Loucy (cell line): ENCODE measurements around the gene KRTAP1-5.

Experiments used
- H2AFZ ChIP-seq: fragments of 200-600 bp; sonication (generic); 2 replicates; pipeline ENCODE4 v1.6.0; 2016; ENCODE audit warnings: antibody characterized with exemption, mild to moderate bottlenecking, low read length, moderate library complexity
- H3F3A ChIP-seq: fragments of 200-600 bp; 2 replicates; pipeline ENCODE4 v1.6.0; 2016; ENCODE audit warnings: antibody characterized with exemption, low read depth, mild to moderate bottlenecking
- H3K27me3 ChIP-seq: fragments of 200-600 bp; sonication (generic); 2 replicates; pipeline ENCODE4 v1.6.1; 2014; ENCODE audit warnings: low read length, mild to moderate bottlenecking; ENCODE audit not compliant: insufficient read depth, poor library complexity, severe bottlenecking
- H3K36me3 ChIP-seq: fragments of 200-600 bp; sonication (generic); 2 replicates; pipeline ENCODE4 v1.6.1; 2016; ENCODE audit warnings: low read length; ENCODE audit not compliant: insufficient read depth
- H3K4me1 ChIP-seq: fragments of 200-600 bp; sonication (generic); 2 replicates; pipeline ENCODE4 v1.5.1; 2014; ENCODE audit warnings: low read length, mild to moderate bottlenecking; ENCODE audit not compliant: insufficient read depth, poor library complexity, severe bottlenecking
- H3K4me2 ChIP-seq: fragments of 200-600 bp; sonication (generic); 2 replicates; pipeline ENCODE4 v1.6.0; 2014; ENCODE audit warnings: antibody characterized with exemption, low read length, low read depth, mild to moderate bottlenecking; ENCODE audit not compliant: poor library complexity, severe bottlenecking
- H3K4me3 ChIP-seq: fragments of 200-600 bp; sonication (generic); 2 replicates; pipeline ENCODE4 v1.5.1; 2014; ENCODE audit warnings: low read length, mild to moderate bottlenecking, mixed read lengths; ENCODE audit not compliant: poor library complexity, severe bottlenecking
- H3K79me2 ChIP-seq: fragments of 200-600 bp; sonication (generic); 2 replicates; pipeline ENCODE4 v1.6.1; 2014; ENCODE audit warnings: low read length; ENCODE audit not compliant: insufficient read depth
- H3K9ac ChIP-seq: fragments of 200-600 bp; sonication (generic); 2 replicates; pipeline ENCODE4 v1.6.0; 2014; ENCODE audit warnings: mild to moderate bottlenecking, low read depth, low read length, moderate library complexity; ENCODE audit not compliant: poor library complexity, severe bottlenecking
- H3K9me2 ChIP-seq: fragments of 200-600 bp; sonication (generic); replicated peaks from 2 replicates; pipeline ENCODE4 v1.6.1; 2016; ENCODE audit warnings: low read depth, low read length, mixed read lengths
- H3K9me3 ChIP-seq: fragments of 200-600 bp; sonication (generic); 2 replicates; pipeline ENCODE4 v1.6.1; 2014; ENCODE audit warnings: mild to moderate bottlenecking, antibody characterized with exemption, low read length, low read depth; ENCODE audit not compliant: insufficient read depth
- H4K20me1 ChIP-seq: fragments of 200-600 bp; sonication (generic); 2 replicates; pipeline ENCODE4 v1.6.0; 2014; ENCODE audit warnings: antibody characterized with exemption, low read length, mild to moderate bottlenecking; ENCODE audit not compliant: insufficient read depth, poor library complexity, severe bottlenecking
- EZH2phosphoT487 ChIP-seq: fragments of 200-600 bp; IDR thresholded peaks from 2 replicates; pipeline ENCODE4 v1.6.1; 2018; ENCODE audit warnings: antibody characterized with exemption, mild to moderate bottlenecking, moderate library complexity, borderline replicate concordance
- TF ChIP-seq, protein P1 (sequence below): fragments of 200-600 bp; sonication (generic); conservative IDR thresholded peaks from 2 replicates; pipeline ENCODE4 v1.5.1; 2014; ENCODE audit warnings: mild to moderate bottlenecking, antibody characterized with exemption, low read length

Gene KRTAP1-5

DNA sequence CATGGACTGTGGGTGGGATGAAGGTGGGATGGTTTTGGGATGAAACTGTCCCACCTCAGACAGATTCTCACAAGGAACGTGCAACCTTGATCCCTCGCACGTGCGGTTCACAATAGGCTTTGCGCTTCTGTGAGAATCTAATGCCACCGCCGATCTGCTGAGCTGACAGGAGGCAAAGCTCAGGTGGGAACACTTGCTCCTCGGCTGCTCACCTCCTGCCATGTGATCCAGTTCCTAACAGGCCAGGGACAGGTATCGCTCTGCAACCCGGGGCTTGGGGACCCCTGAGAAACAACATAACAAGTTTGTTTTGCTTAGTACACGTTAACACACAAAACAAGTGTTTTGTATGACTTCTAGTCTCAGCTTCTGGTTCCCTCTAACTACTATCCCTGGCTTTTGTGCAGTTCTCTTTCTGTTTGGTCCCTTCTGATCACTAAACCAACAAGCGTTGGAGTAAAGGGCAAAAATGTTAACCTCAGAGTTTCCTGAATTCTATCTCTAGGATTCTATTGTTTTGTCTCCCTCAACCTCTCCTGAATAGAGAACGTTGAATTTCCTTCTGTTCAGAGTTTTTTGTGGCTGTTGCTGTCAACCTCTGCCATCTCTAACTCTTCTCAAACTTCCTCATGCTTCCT is 10.3 kb downstream of the KRTAP1-5 start:
- no peak for TF ChIP-seq EZH2phosphoT487
- no peak overlapping the region for H3K4me3 ChIP-seq
- H2AFZ ChIP-seq, result no peak overlapping the region
- no peaks in the 10 kb centered on the region for H3K79me2 ChIP-seq
- H3K9me2 ChIP-seq, result no peaks in the 10 kb centered on the region
- H3F3A ChIP-seq, result no peaks in the 10 kb centered on the region
- H3K27me3 ChIP-seq, result no peaks in the 10 kb centered on the region
- H3K4me1 ChIP-seq, result no peaks in the 10 kb centered on the region
- no peaks in the 10 kb centered on the region for H3K36me3 ChIP-seq
- H3K9me3 ChIP-seq, result no peaks in the 10 kb centered on the region
- H3K4me2 ChIP-seq, result no peak overlapping the region
- no peaks in the 10 kb centered on the region for H4K20me1 ChIP-seq
- no peak overlapping the region for H3K9ac ChIP-seq

DNA sequence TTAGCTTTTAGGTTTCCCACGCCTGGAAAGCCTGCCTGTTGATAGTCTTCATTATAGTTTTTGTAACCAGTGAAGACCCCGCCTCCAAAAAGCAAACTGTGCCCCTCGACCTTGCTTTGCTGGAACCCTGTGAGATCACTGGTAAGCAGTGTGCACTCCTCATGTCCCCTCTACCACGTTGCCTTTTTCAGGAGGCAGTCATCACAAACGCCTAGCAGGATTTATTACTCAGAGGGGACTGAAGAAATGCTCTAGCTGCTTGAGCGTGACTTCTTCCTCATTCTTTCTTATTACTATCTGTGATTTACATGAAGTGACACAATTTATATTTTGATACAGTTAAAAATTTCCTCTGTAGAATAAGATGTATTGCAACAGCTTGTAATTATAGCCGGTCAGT is 11.6 kb downstream of the KRTAP1-5 start:
- H3K9me3 ChIP-seq, result no peaks in the 10 kb centered on the region
- TF ChIP-seq, protein P1, sequence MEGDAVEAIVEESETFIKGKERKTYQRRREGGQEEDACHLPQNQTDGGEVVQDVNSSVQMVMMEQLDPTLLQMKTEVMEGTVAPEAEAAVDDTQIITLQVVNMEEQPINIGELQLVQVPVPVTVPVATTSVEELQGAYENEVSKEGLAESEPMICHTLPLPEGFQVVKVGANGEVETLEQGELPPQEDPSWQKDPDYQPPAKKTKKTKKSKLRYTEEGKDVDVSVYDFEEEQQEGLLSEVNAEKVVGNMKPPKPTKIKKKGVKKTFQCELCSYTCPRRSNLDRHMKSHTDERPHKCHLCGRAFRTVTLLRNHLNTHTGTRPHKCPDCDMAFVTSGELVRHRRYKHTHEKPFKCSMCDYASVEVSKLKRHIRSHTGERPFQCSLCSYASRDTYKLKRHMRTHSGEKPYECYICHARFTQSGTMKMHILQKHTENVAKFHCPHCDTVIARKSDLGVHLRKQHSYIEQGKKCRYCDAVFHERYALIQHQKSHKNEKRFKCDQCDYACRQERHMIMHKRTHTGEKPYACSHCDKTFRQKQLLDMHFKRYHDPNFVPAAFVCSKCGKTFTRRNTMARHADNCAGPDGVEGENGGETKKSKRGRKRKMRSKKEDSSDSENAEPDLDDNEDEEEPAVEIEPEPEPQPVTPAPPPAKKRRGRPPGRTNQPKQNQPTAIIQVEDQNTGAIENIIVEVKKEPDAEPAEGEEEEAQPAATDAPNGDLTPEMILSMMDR, result no peak
- TF ChIP-seq EZH2phosphoT487, result no peak

DNA sequence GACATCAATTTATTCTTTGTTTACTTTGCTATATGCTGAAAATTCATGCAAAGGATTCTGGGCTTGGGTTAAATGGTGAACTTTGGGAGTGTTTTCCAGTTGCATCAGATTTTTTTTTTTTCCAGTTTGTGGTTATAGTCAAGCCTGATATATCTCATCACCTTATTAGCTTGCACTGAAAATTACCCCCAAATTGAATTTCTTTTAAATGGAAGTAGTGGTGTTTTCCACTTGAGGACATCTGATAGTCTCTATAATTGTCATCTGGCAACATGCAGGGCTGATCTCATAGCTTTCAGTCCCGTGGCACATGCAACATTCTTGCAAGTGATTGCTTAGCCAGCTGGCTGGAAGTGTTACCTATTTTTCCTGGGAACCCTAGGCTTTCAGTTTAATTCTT is 13.4 kb downstream of the KRTAP1-5 start:
- no peak overlapping the region for H3K9ac ChIP-seq
- no peak overlapping the region for H3K4me3 ChIP-seq
- no peaks in the 10 kb centered on the region for H3K9me3 ChIP-seq
- H3K79me2 ChIP-seq, result no peaks in the 10 kb centered on the region
- H3K4me2 ChIP-seq, result no peak overlapping the region
- H3K4me1 ChIP-seq, result no peaks in the 10 kb centered on the region
- H3K27me3 ChIP-seq, result no peaks in the 10 kb centered on the region
- H3K36me3 ChIP-seq, result no peaks in the 10 kb centered on the region
- no peaks in the 10 kb centered on the region for H4K20me1 ChIP-seq
- TF ChIP-seq EZH2phosphoT487, result no peak
- TF ChIP-seq, protein P1, result no peak
- H3K9me2 ChIP-seq, result no peaks in the 10 kb centered on the region
- no peak overlapping the region for H2AFZ ChIP-seq
- no peaks in the 10 kb centered on the region for H3F3A ChIP-seq

More for the DNA sequence above, 11.6 kb downstream of the KRTAP1-5 start:
- H3K4me3 ChIP-seq, result no peak overlapping the region
- no peaks in the 10 kb centered on the region for H3K9me2 ChIP-seq
- H3K4me2 ChIP-seq, result no peak overlapping the region
- no peaks in the 10 kb centered on the region for H3K79me2 ChIP-seq
- no peaks in the 10 kb centered on the region for H3F3A ChIP-seq
- no peak overlapping the region for H2AFZ ChIP-seq
- H3K9ac ChIP-seq, result no peak overlapping the region
- H3K36me3 ChIP-seq, result no peaks in the 10 kb centered on the region
- H3K27me3 ChIP-seq, result no peaks in the 10 kb centered on the region
- no peaks in the 10 kb centered on the region for H4K20me1 ChIP-seq
- H3K4me1 ChIP-seq, result no peaks in the 10 kb centered on the region

DNA sequence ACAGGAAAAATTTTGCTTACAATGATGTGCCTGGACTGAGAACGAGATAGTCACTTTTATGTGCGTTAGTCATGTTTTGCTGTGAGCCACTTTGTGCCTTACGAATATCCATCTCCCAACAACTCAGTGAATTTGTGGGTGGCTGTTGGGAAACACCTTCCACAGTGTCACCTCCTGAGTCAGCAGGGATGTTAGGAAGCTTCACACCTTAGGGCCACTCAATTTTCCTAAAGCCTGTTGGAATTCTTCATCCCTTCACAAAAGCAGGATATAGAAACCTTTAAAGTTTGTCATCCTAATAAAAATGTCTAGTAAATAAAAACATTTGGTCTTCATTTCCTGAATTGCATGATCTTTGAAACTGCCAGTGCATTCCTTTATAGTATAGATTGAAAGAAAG is 13.8 kb downstream of the KRTAP1-5 start:
- Histone ChIP-seq H4K20me1 (no peaks in the 10 kb centered on the region), H3K4me2 (no peak overlapping the region), H3K79me2 (no peaks in the 10 kb centered on the region), H3K36me3 (no peaks in the 10 kb centered on the region), H3F3A (no peaks in the 10 kb centered on the region), H3K9ac (no peak overlapping the region), H3K4me3 (no peak overlapping the region), H3K9me2 (no peaks in the 10 kb centered on the region), H3K4me1 (no peaks in the 10 kb centered on the region), H3K9me3 (no peaks in the 10 kb centered on the region), H3K27me3 (no peaks in the 10 kb centered on the region), H2AFZ (no peak overlapping the region)
- no peak for TF ChIP-seq EZH2phosphoT487
- TF ChIP-seq, protein P1, result no peak
